ENCODE results near the gene TMUB1.

Gene TMUB1

GRCh38 chr7:151066273-151066974, 16.9 kb downstream of the TMUB1 start:
- DNase-seq: no peak

DNA sequence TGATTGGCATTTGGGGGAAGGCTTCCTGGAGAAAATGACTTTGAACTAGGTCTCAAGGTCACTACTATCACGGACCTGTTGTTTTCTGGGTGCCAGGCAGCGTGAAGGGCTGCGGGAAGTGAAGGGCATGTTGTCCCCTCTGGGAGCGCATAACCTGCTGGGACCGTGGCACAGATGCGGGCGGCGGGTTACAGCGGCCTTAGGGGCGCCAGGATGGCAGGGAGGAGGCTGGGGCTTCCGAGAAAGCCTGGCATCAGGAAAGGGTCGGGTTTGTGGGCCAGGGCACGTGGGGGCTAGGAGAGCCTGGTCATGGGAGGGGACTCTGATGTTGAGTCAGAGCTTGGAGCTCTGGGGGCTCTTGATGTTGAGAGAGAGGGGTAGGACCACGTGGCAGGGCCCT, 17.8 kb downstream of the TMUB1 start:
- no peak for DNase-seq

DNA sequence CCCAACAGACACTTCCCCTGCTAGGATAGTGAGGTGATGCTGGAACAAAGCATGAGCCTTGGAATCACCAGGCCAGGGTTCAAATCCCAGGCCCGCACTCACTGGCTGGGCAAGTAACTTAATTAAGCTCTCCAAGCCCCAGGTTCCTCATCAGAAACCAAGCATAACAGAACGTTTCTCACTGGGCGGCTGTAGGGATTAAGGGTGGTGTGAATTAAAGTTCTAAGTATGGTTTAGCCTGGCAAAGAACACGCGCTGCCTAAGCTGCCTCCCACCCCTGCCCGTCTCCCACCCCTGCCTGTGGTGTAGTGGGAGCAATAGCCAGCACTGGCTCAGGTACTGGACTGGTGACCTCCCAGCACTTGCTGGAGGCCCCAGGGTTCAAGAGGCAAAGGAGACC, 18.3 kb downstream of the TMUB1 start:
- no peak for DNase-seq

DNA sequence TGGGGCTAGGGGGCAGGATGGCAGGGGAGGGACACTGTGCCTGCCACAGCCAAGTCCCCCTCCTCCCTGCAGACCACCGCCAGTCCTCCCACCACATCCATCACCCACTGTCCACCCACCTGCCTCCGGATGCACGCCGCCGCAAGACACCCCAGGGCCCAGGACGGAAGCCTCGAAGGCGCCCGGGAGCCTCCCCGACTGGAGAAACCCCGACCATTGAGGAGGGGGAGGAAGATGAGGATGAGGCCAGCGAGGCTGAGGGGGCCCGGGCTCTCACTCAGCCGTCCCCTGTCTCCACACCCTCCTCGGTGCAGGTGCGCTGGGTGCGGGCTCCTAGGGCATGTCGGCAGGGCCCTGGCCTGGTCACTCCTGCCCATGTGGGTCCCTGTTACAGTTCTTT, 18.8 kb downstream of the TMUB1 start:
- no peak for DNase-seq

GRCh38 chr7:151063212-151063561, 20.1 kb downstream of the TMUB1 start:
- DNase-seq: no peak

DNA sequence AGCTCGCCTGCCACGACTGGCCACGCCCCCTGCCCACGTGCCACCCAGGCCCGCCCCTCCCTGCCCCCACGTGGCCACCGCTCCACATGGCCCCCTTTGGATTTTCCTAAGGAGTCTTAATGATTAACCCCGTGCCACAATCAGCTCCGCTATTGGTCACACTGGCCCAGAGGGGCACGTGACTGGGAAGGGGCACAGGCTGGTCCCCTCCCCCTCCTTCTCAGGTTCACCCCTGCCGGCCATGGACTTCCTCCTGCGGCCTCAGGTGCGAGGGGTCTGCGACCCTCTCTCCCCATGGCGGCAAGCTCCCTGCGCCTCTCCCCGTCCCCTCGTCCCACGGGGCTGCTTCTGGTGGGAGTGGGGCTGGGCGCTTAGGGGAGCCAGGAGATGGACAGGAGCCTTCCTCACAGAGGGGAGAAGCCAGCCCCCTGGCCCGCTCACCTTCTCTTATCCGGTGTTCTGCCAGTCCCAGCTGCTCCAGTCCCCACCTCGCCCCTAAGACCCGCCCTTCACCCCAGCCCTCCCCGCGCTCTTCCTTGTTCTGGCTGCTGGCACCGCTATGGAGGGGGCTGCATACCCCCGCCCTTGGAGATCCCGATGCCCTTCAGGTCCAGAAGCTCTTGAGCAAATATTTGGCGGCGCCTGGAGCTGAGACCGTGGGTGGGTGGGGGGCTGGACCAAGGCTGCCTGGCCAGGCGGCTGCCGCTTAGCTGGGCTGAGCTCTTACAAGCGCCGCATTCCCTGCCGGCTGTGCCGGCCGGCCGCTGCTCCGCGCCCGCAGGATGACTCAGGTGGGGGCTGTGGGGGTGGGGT, 20.7 kb downstream of the TMUB1 start:
- DNase-seq: no peak

DNA sequence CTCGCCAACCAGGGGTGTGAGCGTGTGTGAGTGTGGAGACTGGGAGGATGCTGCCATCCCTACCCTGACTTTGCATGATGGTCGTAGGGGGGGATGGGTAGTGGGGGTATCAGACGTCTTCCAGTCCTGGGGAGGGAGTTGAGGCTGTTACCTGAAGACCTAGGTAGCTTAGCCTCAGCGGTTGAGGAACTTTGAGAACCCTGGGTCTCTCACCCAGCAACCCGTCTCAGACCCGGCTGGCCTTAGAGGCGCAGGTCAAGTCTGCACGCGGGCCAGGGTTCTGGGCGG, 21.2 kb downstream of the TMUB1 start:
- no peak for DNase-seq

- DNase-seq: no peak
Measured at GRCh38 chr7:151061213-151062110, 21.8 kb downstream of the TMUB1 start.

GRCh38 chr7:151060416-151061212, 22.7 kb downstream of the TMUB1 start:
- peak; percentile 35 for DNase-seq

GRCh38 chr7:151060113-151060415, 23.2 kb downstream of the TMUB1 start:
- no peak for DNase-seq

GRCh38 chr7:151059367-151060112, 23.8 kb downstream of the TMUB1 start, which contains the start of gene SLC4A2:
TSS of gene SLC4A2 (plus strand) at chr7:151059589. CDS start at chr7:151061988, 2,399 bp downstream.
- DNase-seq: peak; percentile 81

- no peak for DNase-seq
Measured at GRCh38 chr7:151058781-151059366, 24.4 kb downstream of the TMUB1 start.

- DNase-seq: peak; percentile 98
Measured at GRCh38 chr7:151057989-151058780, 25.1 kb downstream of the TMUB1 start.

- DNase-seq: no peak
Measured at GRCh38 chr7:151057506-151057988, 25.7 kb downstream of the TMUB1 start, which contains the start of gene CDK5. TSS of gene CDK5 (minus strand) at chr7:151057897. CDS start at chr7:151057848, 49 bp downstream.

- no peak for DNase-seq
Measured at GRCh38 chr7:151056666-151057505, 26.4 kb downstream of the TMUB1 start.

DNA sequence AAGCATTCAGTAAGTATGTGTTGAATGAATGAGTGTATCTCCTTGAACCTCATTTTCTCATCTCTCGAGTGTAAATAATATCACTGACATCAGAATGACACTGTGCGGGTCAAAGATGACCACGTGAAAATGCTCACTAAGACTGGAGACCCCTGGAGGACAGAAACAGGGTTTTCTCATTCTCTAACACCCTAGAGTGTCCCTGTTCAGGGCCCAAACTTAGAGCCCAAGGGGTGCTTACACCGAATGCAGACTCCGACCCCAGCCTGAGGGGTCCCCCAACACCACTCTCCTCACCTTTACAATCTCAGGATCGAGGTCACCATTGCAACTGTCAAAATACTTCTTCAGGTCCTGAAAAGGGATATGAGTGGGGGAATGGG, 27.0 kb downstream of the TMUB1 start:
- no peak for DNase-seq

- DNase-seq: no peak
Measured at GRCh38 chr7:151053751-151054150, 29.5 kb downstream of the TMUB1 start.

GRCh38 chr7:151053096-151053495, 30.2 kb downstream of the TMUB1 start:
- DNase-seq: no peak

- DNase-seq: peak; percentile 68
Measured at GRCh38 chr7:151051108-151051507, 32.2 kb downstream of the TMUB1 start.

Measured in stimulated activated CD4-positive, alpha-beta T cell treated with anti-CD3 and anti-CD28 coated beads, Interleukin-15, amount 100 ng/mL, for 24 hours (primary cell).